GM12878 (cell line): Measurements from ENCODE around the gene TBC1D19. TPM values are rescaled to one million over a fixed set of nuclear protein-coding genes. Genes with fewer than 3 reads are reported as not detected.
"Not testable (repeated sequence)": the region's sequence is repeated elsewhere in the genome, so short reads cannot be mapped to it uniquely, and the experiment has no call there.

Experiments used
- ATAC-seq: fragments of 200-7000 bp; cut with Tn5 transposase; 3 replicates; pipeline ENCODE4 v1.9.1; 2020; ENCODE audit warnings: mild to moderate bottlenecking, moderate library complexity
- BruUV-seq: library from RNA; stranded (reverse); fragments of 400-500 nt; replicated peaks from 2 replicates; lab custom pipeline; 2021; lab: Mats Ljungman, UMichigan
- CTCF ChIA-PET: fragments of 300-600 bp; sonication (Branson Sonifier 250); formaldehyde crosslinking; extraction: SDS; loops from one replicate; lab custom pipeline; 2021; ENCODE audit warnings: inconsistent platforms; lab: Yijun Ruan, JAX
- POLR2A ChIA-PET: fragments of 350-600 bp; formaldehyde crosslinking; extraction: SDS; loops from one replicate; lab custom pipeline; 2021; ENCODE audit warnings: inconsistent platforms; lab: Charles Lee
- RAD21 ChIA-PET: fragments of 300-600 bp; sonication (Branson Sonifier 250); formaldehyde crosslinking; loops from one replicate; lab custom pipeline; 2023; ENCODE audit warnings: antibody characterized with exemption; ENCODE audit not compliant: unreplicated experiment; lab: Charles Lee
- SMC1A ChIA-PET: fragments of 300-600 bp; sonication (Branson Sonifier 250); formaldehyde crosslinking; loops from one replicate; lab custom pipeline; 2023; ENCODE audit not compliant: unreplicated experiment, uncharacterized antibody; lab: Charles Lee
- DNase-seq: peaks from one replicate; pipeline ENCODE4 v3.0.0-alpha.2; 2011; ENCODE audit warnings: low read depth, low spot score
- FAIRE-seq: peaks from 3 replicates; lab custom pipeline; 2011; peaks lifted over from hg19 to GRCh38; lab: Jason Lieb, UNC
- H2AFZ ChIP-seq: 2 replicates; pipeline ENCODE4 v1.6.0; 2011; ENCODE audit warnings: low read depth, low read length, control low read depth; ENCODE audit not compliant: control insufficient read depth
- H3K27ac ChIP-seq: 2 replicates; pipeline ENCODE4 v1.5.1; 2011; ENCODE audit warnings: control low read depth; ENCODE audit not compliant: control insufficient read depth, insufficient read depth
- H3K27me3 ChIP-seq, 2 experiments: replicated peaks in 1 of 2; 2 replicates each; pipeline versions ENCODE4 v1.6.0 to v1.6.1; 2011; ENCODE audit warnings: low read length in 1 of 2; ENCODE audit not compliant: control insufficient read depth in 2 of 2, insufficient read depth in 2 of 2
- H3K36me3 ChIP-seq, 2 experiments: 2 replicates each; pipeline ENCODE4 v1.5.1; 2011; ENCODE audit warnings: low read length in 1 of 2; ENCODE audit not compliant: control insufficient read depth in 2 of 2, insufficient read depth in 2 of 2
- H3K4me1 ChIP-seq: 2 replicates; pipeline ENCODE4 v1.6.1; 2011; ENCODE audit warnings: mild to moderate bottlenecking, low read length, moderate library complexity, mixed read lengths; ENCODE audit not compliant: control insufficient read depth, insufficient read depth
- H3K4me2 ChIP-seq: 2 replicates; pipeline ENCODE4 v1.6.0; 2011; ENCODE audit warnings: control low read depth; ENCODE audit not compliant: control insufficient read depth, insufficient read depth
- H3K4me3 ChIP-seq: fragments of 200-600 bp; sonication (generic); 2 replicates; pipeline ENCODE4 v1.5.1; 2016
- H3K79me2 ChIP-seq: 2 replicates; pipeline ENCODE4 v1.6.0; 2011; ENCODE audit warnings: low read length; ENCODE audit not compliant: control insufficient read depth, insufficient read depth
- H3K9ac ChIP-seq: 2 replicates; pipeline ENCODE4 v1.8.0; 2011; ENCODE audit warnings: low read length, control low read depth, mixed read lengths; ENCODE audit not compliant: control insufficient read depth, insufficient read depth
- H3K9me3 ChIP-seq: replicated peaks from 3 replicates; pipeline ENCODE4 v1.5.1; 2011; ENCODE audit warnings: mild to moderate bottlenecking, low read length; ENCODE audit not compliant: control insufficient read depth, insufficient read depth
- H4K20me1 ChIP-seq: 2 replicates; pipeline ENCODE4 v1.6.0; 2011; ENCODE audit not compliant: control insufficient read depth, insufficient read depth
- CHD4 ChIP-seq: fragments of 200-600 bp; sonication (generic); IDR thresholded peaks from 2 replicates; pipeline ENCODE4 v1.6.1; 2016; ENCODE audit warnings: mild to moderate bottlenecking
- EZH2 ChIP-seq: IDR thresholded peaks from 2 replicates; pipeline ENCODE4 v1.6.1; 2012; ENCODE audit warnings: low read depth, mild to moderate bottlenecking, control low read depth, inconsistent platforms, low read length, borderline replicate concordance; ENCODE audit not compliant: control insufficient read depth
- HCFC1 ChIP-seq: fragments of 150-350 bp; IDR thresholded peaks from 2 replicates; pipeline ENCODE4 v1.6.1; 2014; ENCODE audit warnings: low read length
- JUND ChIP-seq: IDR thresholded peaks from 2 replicates; pipeline ENCODE4 v1.6.1; 2012; ENCODE audit warnings: low read depth, mild to moderate bottlenecking, low read length, improper control_type of control experiment, moderate library complexity
- KLF5 ChIP-seq: fragments of 450-650 bp; IDR thresholded peaks from 2 replicates; pipeline ENCODE4 v1.6.1; 2014; ENCODE audit warnings: mild to moderate bottlenecking; ENCODE audit not compliant: partially characterized antibody
- NR2C2 ChIP-seq: IDR thresholded peaks from 2 replicates; pipeline ENCODE4 v1.6.1; 2011; ENCODE audit warnings: borderline replicate concordance, low read depth; ENCODE audit not compliant: control insufficient read depth, insufficient read length
- NR2F1 ChIP-seq: fragments of 450-650 bp; conservative IDR thresholded peaks from 2 replicates; pipeline ENCODE4 v1.6.1; 2017; ENCODE audit warnings: mild to moderate bottlenecking
- PML ChIP-seq: IDR thresholded peaks from 2 replicates; pipeline ENCODE4 v1.6.1; 2012; ENCODE audit warnings: low read length, inconsistent platforms
- RBBP5 ChIP-seq: fragments of 200-600 bp; sonication (generic); conservative IDR thresholded peaks from 2 replicates; pipeline ENCODE4 v1.6.1; 2016
- RFX5 ChIP-seq: IDR thresholded peaks from 2 replicates; pipeline ENCODE4 v1.6.1; 2011; ENCODE audit warnings: low read depth, low read length, improper control_type of control experiment
- SREBF2 ChIP-seq: IDR thresholded peaks from 2 replicates; pipeline ENCODE4 v1.6.1; 2012; ENCODE audit warnings: mild to moderate bottlenecking, low read length
- TAF1 ChIP-seq: IDR thresholded peaks from 2 replicates; pipeline ENCODE4 v1.6.1; 2011; ENCODE audit warnings: mild to moderate bottlenecking, low read depth, low read length, borderline replicate concordance
- TCF3 ChIP-seq: IDR thresholded peaks from 2 replicates; pipeline ENCODE4 v1.6.1; 2012; ENCODE audit warnings: low read depth, mild to moderate bottlenecking, low read length, borderline replicate concordance; ENCODE audit not compliant: insufficient read depth
- YY1 ChIP-seq: IDR thresholded peaks from 2 replicates; pipeline ENCODE4 v1.6.1; 2011; ENCODE audit warnings: low read depth, mild to moderate bottlenecking, low read length
- WGBS: methylation state at CpG from one replicate; pipeline ENCODE4 v1.1.6; 2016; ENCODE audit warnings: low lambda C conversion rate; ENCODE audit not compliant: insufficient replicate concordance, insufficient coverage; ENCODE audit errors: missing lambda C conversion rate; 5-methylcytosine and 5-hydroxymethylcytosine counted together
- in situ Hi-C: fragments of 300-500 bp; cut with MboI; formaldehyde crosslinking; loops from 9 replicates; pipeline ENCODE4 v1.14.3; 2018; ENCODE audit warnings: mixed read lengths
- intact Hi-C: fragments of 100-400 bp; cut with micrococcal nuclease; formaldehyde crosslinking; loops from one replicate; pipeline ENCODE4 v1.14.2; 2022; ENCODE audit not compliant: unreplicated experiment
- polyA plus RNA-seq, 11 experiments: library from polyadenylated mRNA; depleted of rRNA in 4 of 11; unstranded in 6 of 11; stranded (reverse) in 5 of 11; fragments of >200 nt; fragmentation: Nextera tagmentation in 4 of 11; fragmentation: Illumina TruSeq in 1 of 11; extraction: Ambion mirVana in 4 of 11; extraction: Trizol in 1 of 11; gene quantifications; 1 replicate in 1 of 11; 2 replicates in 10 of 11; pipeline versions ENCODE4 v1.2.1 to v1.2.3, GENCODE V29; 2011 to 2016; ENCODE audit warnings: inconsistent platforms in 2 of 11, missing spikeins in 2 of 11, low read depth in 1 of 11
- total RNA-seq, 4 experiments: library from RNA; depleted of rRNA in 3 of 4; stranded (reverse); fragments of >200 nt in 3 of 4; fragmentation: Illumina TruSeq in 1 of 4; extraction: Trizol in 1 of 4; gene quantifications; 2 replicates each; pipeline versions ENCODE4 v1.2.1 to v1.2.3, GENCODE V29; 2013 to 2021
- TF ChIP-seq, protein P1 (sequence below): fragments of 450-650 bp; IDR thresholded peaks from 2 replicates; pipeline ENCODE4 v1.6.1; 2016; ENCODE audit warnings: mild to moderate bottlenecking
- TF ChIP-seq, protein P2 (sequence below): fragments of 450-650 bp; IDR thresholded peaks from 2 replicates; pipeline ENCODE4 v1.6.1; 2016; ENCODE audit warnings: mild to moderate bottlenecking

TBC1D19 gene
- total and polyA plus RNA-seq, 10 of the 15 experiments (the other 5 are each of a cell fraction or from before 2014, with no cell fraction given): 0.29 to 3.9 (median 2.1) TPM

DNA sequence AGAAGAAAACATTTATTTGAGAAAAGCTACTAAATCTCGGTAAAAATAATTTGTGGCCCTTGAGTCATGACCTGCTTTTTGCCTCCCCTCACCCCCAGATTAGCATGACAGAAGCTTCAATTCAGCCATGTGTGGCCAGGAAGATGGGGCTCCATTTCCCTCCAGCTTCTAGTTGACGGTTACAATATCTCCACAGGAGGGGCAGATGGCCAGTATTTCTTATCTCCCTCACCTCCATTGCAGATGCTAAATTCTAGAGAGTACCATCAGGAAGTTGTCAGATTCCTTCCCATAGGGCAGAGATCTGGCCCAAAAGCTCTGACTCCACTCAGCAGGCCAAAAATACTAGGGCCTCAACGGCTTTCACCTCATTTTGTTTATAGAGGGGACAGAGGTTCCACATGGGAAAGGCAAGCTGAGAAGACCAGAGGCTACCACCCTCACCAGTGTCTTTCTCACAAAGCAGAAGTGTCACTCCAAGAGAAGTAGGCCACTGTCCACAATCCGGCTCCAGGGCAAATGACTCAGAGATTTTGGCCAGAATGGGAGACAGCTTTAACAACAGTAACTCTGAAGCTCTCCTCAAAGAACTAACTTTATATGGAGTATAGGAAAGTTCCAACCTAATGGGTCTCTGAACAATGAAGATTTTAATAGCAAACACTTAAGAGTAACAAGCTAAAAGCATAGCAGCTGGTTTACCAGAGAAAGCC, 108.3 kb downstream of the TBC1D19 start:
- H3K36me3 ChIP-seq: no peaks in the 10 kb centered on the region
- FAIRE-seq: no peak
- SMC1A ChIA-PET: interaction anchor here (1.0 to 1.5 kb wide), 2 partner anchors 23 to 174 kb away, joined by 3 read pairs; no protein-coding TSS in a partner anchor
- intact Hi-C loops (no loop called here), in situ Hi-C loops (no loop called here)
- no peak overlapping the region for H2AFZ ChIP-seq
- BruUV-seq: no TSS peak
- H3K4me1 ChIP-seq: no peaks in the 10 kb centered on the region
- no peak for ATAC-seq
- H3K4me3 ChIP-seq: no peak overlapping the region
- no peaks in the 10 kb centered on the region for H3K9me3 ChIP-seq
- H3K79me2 ChIP-seq: no peaks in the 10 kb centered on the region
- H3K4me2 ChIP-seq: no peak overlapping the region
- CTCF ChIA-PET: interaction anchor here (0.9 to 1.0 kb wide), 2 partner anchors 40 to 267 kb away, joined by 3 read pairs; no protein-coding TSS in a partner anchor
- no peaks in the 10 kb centered on the region for H3K27me3 ChIP-seq
- H3K27ac ChIP-seq: no peak overlapping the region
- no peak overlapping the region for H3K9ac ChIP-seq
- WGBS: 70% methylated on average over 4 of the region's 4 CpGs
- no peaks in the 10 kb centered on the region for H4K20me1 ChIP-seq
- TF ChIP-seq HCFC1 (no peak), SREBF2 (no peak), TCF3 (no peak), CHD4 (no peak), EZH2 (no peak), RFX5 (no peak), NR2C2 (no peak), YY1 (no peak), JUND (no peak), PML (no peak), NR2F1 (no peak), KLF5 (no peak), TAF1 (no peak), RBBP5 (no peak)
- TF ChIP-seq, protein P1, sequence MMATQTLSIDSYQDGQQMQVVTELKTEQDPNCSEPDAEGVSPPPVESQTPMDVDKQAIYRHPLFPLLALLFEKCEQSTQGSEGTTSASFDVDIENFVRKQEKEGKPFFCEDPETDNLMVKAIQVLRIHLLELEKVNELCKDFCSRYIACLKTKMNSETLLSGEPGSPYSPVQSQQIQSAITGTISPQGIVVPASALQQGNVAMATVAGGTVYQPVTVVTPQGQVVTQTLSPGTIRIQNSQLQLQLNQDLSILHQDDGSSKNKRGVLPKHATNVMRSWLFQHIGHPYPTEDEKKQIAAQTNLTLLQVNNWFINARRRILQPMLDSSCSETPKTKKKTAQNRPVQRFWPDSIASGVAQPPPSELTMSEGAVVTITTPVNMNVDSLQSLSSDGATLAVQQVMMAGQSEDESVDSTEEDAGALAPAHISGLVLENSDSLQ: no peak
- TF ChIP-seq, protein P2, sequence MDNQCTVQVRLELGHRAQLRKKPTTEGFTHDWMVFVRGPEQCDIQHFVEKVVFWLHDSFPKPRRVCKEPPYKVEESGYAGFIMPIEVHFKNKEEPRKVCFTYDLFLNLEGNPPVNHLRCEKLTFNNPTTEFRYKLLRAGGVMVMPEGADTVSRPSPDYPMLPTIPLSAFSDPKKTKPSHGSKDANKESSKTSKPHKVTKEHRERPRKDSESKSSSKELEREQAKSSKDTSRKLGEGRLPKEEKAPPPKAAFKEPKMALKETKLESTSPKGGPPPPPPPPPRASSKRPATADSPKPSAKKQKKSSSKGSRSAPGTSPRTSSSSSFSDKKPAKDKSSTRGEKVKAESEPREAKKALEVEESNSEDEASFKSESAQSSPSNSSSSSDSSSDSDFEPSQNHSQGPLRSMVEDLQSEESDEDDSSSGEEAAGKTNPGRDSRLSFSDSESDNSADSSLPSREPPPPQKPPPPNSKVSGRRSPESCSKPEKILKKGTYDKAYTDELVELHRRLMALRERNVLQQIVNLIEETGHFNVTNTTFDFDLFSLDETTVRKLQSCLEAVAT: no peak
- POLR2A ChIA-PET: interaction anchor here (0.5 to 1.2 kb wide), 2 partner anchors 8 to 101 kb away, joined by 3 to 7 read pairs; no protein-coding TSS in a partner anchor
- no peak for DNase-seq
- RAD21 ChIA-PET: no interaction called here

DNA sequence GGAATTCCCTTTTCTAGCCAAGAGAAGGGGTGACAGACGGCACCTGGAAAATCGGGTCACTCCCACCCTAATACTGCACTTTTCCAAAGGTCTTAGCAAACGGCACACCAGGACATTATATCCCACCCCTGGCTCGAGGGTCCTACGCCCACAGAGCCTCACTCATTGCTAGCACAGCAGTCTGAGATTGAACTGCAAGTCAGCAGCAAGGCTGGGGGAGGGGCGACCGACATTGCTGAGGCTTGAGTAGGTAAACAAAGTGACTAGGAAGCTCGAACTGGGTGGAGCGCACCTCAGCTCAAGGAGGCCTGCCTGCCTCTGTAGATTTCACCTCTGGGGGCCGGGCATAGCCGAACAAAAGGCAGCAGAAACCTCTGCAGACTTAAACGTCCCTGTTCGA, 110.2 kb downstream of the TBC1D19 start:
- in situ Hi-C loops, H3K4me2 ChIP-seq, SMC1A ChIA-PET, POLR2A ChIA-PET, RAD21 ChIA-PET, ATAC-seq, intact Hi-C loops, H3K9me3 ChIP-seq, CTCF ChIA-PET, H3K36me3 ChIP-seq, BruUV-seq, H3K27ac ChIP-seq, H3K4me3 ChIP-seq, H4K20me1 ChIP-seq, FAIRE-seq, H3K9ac ChIP-seq, H3K79me2 ChIP-seq, DNase-seq, H3K27me3 ChIP-seq, H3K4me1 ChIP-seq, H2AFZ ChIP-seq: not testable (repeated sequence)
- 78% methylated on average over 13 of the region's 13 CpGs for WGBS
